WTC11 (cell line): ENCODE measurements around the gene NFIC. TPM values are rescaled to one million over a fixed set of nuclear protein-coding genes. Genes with fewer than 3 reads are reported as not detected.
A peak's percentile ranks its signal among the peaks of the same experiment; 100 is the strongest.

Experiments
- ATAC-seq: fragments of 200-7000 bp; cut with Tn5 transposase; 2 replicates; pipeline ENCODE4 v1.10.0; 2021; ENCODE audit warnings: mild to moderate bottlenecking, moderate library complexity
- CTCF ChIA-PET: fragments of 300-600 bp; sonication (Branson Sonifier 250); formaldehyde crosslinking; loops from one replicate; lab custom pipeline; 2021; ENCODE audit warnings: antibody characterized with exemption; lab: Charles Lee
- POLR2A ChIA-PET: fragments of 350-600 bp; sonication (Branson Sonifier 250); formaldehyde crosslinking; loops from one replicate; lab custom pipeline; 2021; ENCODE audit warnings: antibody characterized with exemption; lab: Charles Lee
- DNase-seq: peaks from one replicate; pipeline ENCODE4 v3.0.0; 2021; ENCODE audit warnings: low spot score
- H3K27ac Mint-ChIP-seq: 2 replicates; pipeline ENCODE4 v1.8.0; 2021; ENCODE audit warnings: mixed read lengths
- H3K27me3 Mint-ChIP-seq: 2 replicates; pipeline ENCODE4 v1.8.0; 2021; ENCODE audit warnings: low read depth, mild to moderate bottlenecking, moderate library complexity, mixed read lengths
- H3K36me3 Mint-ChIP-seq: 2 replicates; pipeline ENCODE4 v1.8.0; 2021; ENCODE audit warnings: mixed read lengths
- H3K4me1 Mint-ChIP-seq: 2 replicates; pipeline ENCODE4 v1.8.0; 2022; ENCODE audit warnings: mixed read lengths
- H3K4me3 Mint-ChIP-seq: 2 replicates; pipeline ENCODE4 v1.8.0; 2021; ENCODE audit warnings: mild to moderate bottlenecking, moderate library complexity, mixed read lengths
- H3K9me3 Mint-ChIP-seq: 2 replicates; pipeline ENCODE4 v1.8.0; 2021; ENCODE audit warnings: mixed read lengths
- CREB1 ChIP-seq: sonication (generic); formaldehyde crosslinking; IDR thresholded peaks from 2 replicates; pipeline ENCODE4 v1.8.0; 2023; ENCODE audit warnings: mild to moderate bottlenecking, missing genetic modification reagents
- FOXJ3 ChIP-seq: sonication (generic); formaldehyde crosslinking; IDR thresholded peaks from 2 replicates; pipeline ENCODE4 v1.9.0; 2021; ENCODE audit warnings: missing genetic modification reagents, mild to moderate bottlenecking, borderline replicate concordance
- FOXK1 ChIP-seq: sonication (generic); formaldehyde crosslinking; IDR thresholded peaks from 2 replicates; pipeline ENCODE4 v1.8.0; 2022; ENCODE audit warnings: mild to moderate bottlenecking, moderate library complexity, missing genetic modification reagents
- GTF2I ChIP-seq: fragments of 250-450 bp; sonication (Bioruptor Pico); conservative IDR thresholded peaks from 2 replicates; pipeline ENCODE4 v1.4.0; 2021; ENCODE audit warnings: mild to moderate bottlenecking
- NFATC4 ChIP-seq: fragments of 250-450 bp; sonication (Bioruptor Pico); IDR thresholded peaks from 2 replicates; pipeline ENCODE4 v1.9.0; 2021; ENCODE audit warnings: mild to moderate bottlenecking
- ZNF138 ChIP-seq: sonication (generic); formaldehyde crosslinking; conservative IDR thresholded peaks from 2 replicates; pipeline ENCODE4 v1.8.1; 2022; ENCODE audit warnings: mild to moderate bottlenecking, moderate library complexity, missing genetic modification reagents
- ZNF317 ChIP-seq: sonication (generic); formaldehyde crosslinking; IDR thresholded peaks from 2 replicates; pipeline ENCODE4 v1.8.1; 2023; ENCODE audit warnings: low read depth, mild to moderate bottlenecking, moderate library complexity, missing genetic modification reagents, borderline replicate concordance
- total RNA-seq: library from RNA; stranded (reverse); gene quantifications from 3 replicates; pipeline ENCODE4 v1.2.3, GENCODE V29; 2021
- TF ChIP-seq, protein P1 (sequence below): fragments of 200-600 bp; IDR thresholded peaks from 2 replicates; pipeline ENCODE4 v1.8.0; 2022; ENCODE audit warnings: antibody characterized with exemption
- TF ChIP-seq, protein P2 (sequence below): fragments of 250-450 bp; sonication (Bioruptor Pico); IDR thresholded peaks from 2 replicates; pipeline ENCODE4 v1.9.0; 2021; ENCODE audit warnings: mild to moderate bottlenecking
- TF ChIP-seq, protein P3 (sequence below): sonication (generic); formaldehyde crosslinking; IDR thresholded peaks from 2 replicates; pipeline ENCODE4 v1.8.1; 2023; ENCODE audit warnings: mild to moderate bottlenecking, missing genetic modification reagents
- TF ChIP-seq, protein P4 (sequence below): sonication (generic); formaldehyde crosslinking; IDR thresholded peaks from 2 replicates; pipeline ENCODE4 v1.8.0; 2022; ENCODE audit warnings: mild to moderate bottlenecking, missing genetic modification reagents
- TF ChIP-seq, protein P5 (sequence below): sonication (generic); formaldehyde crosslinking; IDR thresholded peaks from 2 replicates; pipeline ENCODE4 v1.8.1; 2023; ENCODE audit warnings: mild to moderate bottlenecking, missing genetic modification reagents, borderline replicate concordance
- TF ChIP-seq, protein P6 (sequence below): fragments of 250-450 bp; sonication (Bioruptor Pico); IDR thresholded peaks from 2 replicates; pipeline ENCODE4 v1.9.0; 2021; ENCODE audit warnings: mild to moderate bottlenecking, borderline replicate concordance
- TF ChIP-seq, protein P7 (sequence below): sonication (generic); formaldehyde crosslinking; IDR thresholded peaks from 2 replicates; pipeline ENCODE4 v1.8.0; 2022; ENCODE audit warnings: mild to moderate bottlenecking, missing genetic modification reagents

The NFIC gene
- total RNA-seq, 1 experiment from 2014 or later = 3.5 TPM

DNA sequence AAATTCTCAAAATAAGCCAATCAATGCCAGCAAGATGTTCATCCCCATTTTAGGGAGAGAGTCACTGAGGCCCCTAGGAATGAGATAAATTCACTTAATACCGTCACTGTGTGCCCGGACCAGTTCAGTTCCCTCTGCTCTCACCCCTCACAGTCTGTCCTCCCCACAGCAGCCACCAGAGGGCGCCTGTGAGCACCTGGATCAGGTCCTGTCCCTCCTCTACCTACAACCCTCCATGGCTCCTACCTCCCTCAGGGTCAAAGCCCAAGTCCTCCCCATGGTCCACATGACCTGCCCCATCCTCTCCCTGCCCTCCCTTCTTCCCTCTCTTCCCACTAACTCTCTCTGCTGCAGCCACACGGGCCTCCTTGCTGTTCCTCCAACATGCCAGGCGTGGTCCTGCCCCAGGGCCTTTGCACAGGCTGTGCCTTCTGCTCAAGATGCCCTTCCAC, 42.0 kb upstream of the NFIC start (continued):
- TF ChIP-seq, protein P1, sequence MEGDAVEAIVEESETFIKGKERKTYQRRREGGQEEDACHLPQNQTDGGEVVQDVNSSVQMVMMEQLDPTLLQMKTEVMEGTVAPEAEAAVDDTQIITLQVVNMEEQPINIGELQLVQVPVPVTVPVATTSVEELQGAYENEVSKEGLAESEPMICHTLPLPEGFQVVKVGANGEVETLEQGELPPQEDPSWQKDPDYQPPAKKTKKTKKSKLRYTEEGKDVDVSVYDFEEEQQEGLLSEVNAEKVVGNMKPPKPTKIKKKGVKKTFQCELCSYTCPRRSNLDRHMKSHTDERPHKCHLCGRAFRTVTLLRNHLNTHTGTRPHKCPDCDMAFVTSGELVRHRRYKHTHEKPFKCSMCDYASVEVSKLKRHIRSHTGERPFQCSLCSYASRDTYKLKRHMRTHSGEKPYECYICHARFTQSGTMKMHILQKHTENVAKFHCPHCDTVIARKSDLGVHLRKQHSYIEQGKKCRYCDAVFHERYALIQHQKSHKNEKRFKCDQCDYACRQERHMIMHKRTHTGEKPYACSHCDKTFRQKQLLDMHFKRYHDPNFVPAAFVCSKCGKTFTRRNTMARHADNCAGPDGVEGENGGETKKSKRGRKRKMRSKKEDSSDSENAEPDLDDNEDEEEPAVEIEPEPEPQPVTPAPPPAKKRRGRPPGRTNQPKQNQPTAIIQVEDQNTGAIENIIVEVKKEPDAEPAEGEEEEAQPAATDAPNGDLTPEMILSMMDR = peak; percentile 75
- TF ChIP-seq, protein P2, sequence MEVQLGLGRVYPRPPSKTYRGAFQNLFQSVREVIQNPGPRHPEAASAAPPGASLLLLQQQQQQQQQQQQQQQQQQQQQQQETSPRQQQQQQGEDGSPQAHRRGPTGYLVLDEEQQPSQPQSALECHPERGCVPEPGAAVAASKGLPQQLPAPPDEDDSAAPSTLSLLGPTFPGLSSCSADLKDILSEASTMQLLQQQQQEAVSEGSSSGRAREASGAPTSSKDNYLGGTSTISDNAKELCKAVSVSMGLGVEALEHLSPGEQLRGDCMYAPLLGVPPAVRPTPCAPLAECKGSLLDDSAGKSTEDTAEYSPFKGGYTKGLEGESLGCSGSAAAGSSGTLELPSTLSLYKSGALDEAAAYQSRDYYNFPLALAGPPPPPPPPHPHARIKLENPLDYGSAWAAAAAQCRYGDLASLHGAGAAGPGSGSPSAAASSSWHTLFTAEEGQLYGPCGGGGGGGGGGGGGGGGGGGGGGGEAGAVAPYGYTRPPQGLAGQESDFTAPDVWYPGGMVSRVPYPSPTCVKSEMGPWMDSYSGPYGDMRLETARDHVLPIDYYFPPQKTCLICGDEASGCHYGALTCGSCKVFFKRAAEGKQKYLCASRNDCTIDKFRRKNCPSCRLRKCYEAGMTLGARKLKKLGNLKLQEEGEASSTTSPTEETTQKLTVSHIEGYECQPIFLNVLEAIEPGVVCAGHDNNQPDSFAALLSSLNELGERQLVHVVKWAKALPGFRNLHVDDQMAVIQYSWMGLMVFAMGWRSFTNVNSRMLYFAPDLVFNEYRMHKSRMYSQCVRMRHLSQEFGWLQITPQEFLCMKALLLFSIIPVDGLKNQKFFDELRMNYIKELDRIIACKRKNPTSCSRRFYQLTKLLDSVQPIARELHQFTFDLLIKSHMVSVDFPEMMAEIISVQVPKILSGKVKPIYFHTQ (CRISPR knock-in tag) = no peak
- TF ChIP-seq CREB1 (CRISPR knock-in tag) = no peak

DNA sequence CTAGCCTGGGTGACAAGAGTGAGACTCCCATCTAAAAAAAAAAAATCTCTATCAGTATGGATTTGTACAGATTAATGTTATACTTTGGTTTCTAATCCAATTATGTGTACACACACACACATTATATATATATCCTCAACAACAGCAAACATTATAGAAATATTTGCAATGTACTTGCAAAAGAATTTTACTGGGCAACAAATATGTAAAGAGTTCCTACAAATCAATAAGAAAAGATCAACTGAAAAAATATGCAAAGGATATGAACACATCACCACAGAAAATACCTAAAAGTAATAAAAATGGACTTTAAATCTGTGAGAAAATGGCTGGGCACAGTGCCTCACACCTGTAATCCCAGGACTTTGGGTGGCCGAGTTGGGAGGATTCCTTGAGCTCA, 40.9 kb upstream of the NFIC start:
- TF ChIP-seq GTF2I (CRISPR knock-in tag) (no peak), NFATC4 (no peak), ZNF317 (CRISPR knock-in tag) (no peak), FOXJ3 (CRISPR knock-in tag) (no peak), FOXK1 (CRISPR knock-in tag) (no peak), ZNF138 (CRISPR knock-in tag) (no peak)
- TF ChIP-seq, protein P3, sequence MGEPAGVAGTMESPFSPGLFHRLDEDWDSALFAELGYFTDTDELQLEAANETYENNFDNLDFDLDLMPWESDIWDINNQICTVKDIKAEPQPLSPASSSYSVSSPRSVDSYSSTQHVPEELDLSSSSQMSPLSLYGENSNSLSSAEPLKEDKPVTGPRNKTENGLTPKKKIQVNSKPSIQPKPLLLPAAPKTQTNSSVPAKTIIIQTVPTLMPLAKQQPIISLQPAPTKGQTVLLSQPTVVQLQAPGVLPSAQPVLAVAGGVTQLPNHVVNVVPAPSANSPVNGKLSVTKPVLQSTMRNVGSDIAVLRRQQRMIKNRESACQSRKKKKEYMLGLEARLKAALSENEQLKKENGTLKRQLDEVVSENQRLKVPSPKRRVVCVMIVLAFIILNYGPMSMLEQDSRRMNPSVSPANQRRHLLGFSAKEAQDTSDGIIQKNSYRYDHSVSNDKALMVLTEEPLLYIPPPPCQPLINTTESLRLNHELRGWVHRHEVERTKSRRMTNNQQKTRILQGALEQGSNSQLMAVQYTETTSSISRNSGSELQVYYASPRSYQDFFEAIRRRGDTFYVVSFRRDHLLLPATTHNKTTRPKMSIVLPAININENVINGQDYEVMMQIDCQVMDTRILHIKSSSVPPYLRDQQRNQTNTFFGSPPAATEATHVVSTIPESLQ (CRISPR knock-in tag) = no peak
- TF ChIP-seq, protein P4, sequence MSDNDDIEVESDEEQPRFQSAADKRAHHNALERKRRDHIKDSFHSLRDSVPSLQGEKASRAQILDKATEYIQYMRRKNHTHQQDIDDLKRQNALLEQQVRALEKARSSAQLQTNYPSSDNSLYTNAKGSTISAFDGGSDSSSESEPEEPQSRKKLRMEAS (CRISPR knock-in tag) = no peak
- TF ChIP-seq, protein P5, sequence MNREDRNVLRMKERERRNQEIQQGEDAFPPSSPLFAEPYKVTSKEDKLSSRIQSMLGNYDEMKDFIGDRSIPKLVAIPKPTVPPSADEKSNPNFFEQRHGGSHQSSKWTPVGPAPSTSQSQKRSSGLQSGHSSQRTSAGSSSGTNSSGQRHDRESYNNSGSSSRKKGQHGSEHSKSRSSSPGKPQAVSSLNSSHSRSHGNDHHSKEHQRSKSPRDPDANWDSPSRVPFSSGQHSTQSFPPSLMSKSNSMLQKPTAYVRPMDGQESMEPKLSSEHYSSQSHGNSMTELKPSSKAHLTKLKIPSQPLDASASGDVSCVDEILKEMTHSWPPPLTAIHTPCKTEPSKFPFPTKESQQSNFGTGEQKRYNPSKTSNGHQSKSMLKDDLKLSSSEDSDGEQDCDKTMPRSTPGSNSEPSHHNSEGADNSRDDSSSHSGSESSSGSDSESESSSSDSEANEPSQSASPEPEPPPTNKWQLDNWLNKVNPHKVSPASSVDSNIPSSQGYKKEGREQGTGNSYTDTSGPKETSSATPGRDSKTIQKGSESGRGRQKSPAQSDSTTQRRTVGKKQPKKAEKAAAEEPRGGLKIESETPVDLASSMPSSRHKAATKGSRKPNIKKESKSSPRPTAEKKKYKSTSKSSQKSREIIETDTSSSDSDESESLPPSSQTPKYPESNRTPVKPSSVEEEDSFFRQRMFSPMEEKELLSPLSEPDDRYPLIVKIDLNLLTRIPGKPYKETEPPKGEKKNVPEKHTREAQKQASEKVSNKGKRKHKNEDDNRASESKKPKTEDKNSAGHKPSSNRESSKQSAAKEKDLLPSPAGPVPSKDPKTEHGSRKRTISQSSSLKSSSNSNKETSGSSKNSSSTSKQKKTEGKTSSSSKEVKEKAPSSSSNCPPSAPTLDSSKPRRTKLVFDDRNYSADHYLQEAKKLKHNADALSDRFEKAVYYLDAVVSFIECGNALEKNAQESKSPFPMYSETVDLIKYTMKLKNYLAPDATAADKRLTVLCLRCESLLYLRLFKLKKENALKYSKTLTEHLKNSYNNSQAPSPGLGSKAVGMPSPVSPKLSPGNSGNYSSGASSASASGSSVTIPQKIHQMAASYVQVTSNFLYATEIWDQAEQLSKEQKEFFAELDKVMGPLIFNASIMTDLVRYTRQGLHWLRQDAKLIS (CRISPR knock-in tag) = no peak
- TF ChIP-seq, protein P6, sequence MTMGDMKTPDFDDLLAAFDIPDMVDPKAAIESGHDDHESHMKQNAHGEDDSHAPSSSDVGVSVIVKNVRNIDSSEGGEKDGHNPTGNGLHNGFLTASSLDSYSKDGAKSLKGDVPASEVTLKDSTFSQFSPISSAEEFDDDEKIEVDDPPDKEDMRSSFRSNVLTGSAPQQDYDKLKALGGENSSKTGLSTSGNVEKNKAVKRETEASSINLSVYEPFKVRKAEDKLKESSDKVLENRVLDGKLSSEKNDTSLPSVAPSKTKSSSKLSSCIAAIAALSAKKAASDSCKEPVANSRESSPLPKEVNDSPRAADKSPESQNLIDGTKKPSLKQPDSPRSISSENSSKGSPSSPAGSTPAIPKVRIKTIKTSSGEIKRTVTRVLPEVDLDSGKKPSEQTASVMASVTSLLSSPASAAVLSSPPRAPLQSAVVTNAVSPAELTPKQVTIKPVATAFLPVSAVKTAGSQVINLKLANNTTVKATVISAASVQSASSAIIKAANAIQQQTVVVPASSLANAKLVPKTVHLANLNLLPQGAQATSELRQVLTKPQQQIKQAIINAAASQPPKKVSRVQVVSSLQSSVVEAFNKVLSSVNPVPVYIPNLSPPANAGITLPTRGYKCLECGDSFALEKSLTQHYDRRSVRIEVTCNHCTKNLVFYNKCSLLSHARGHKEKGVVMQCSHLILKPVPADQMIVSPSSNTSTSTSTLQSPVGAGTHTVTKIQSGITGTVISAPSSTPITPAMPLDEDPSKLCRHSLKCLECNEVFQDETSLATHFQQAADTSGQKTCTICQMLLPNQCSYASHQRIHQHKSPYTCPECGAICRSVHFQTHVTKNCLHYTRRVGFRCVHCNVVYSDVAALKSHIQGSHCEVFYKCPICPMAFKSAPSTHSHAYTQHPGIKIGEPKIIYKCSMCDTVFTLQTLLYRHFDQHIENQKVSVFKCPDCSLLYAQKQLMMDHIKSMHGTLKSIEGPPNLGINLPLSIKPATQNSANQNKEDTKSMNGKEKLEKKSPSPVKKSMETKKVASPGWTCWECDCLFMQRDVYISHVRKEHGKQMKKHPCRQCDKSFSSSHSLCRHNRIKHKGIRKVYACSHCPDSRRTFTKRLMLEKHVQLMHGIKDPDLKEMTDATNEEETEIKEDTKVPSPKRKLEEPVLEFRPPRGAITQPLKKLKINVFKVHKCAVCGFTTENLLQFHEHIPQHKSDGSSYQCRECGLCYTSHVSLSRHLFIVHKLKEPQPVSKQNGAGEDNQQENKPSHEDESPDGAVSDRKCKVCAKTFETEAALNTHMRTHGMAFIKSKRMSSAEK (CRISPR knock-in tag) = no peak
- TF ChIP-seq, protein P7, sequence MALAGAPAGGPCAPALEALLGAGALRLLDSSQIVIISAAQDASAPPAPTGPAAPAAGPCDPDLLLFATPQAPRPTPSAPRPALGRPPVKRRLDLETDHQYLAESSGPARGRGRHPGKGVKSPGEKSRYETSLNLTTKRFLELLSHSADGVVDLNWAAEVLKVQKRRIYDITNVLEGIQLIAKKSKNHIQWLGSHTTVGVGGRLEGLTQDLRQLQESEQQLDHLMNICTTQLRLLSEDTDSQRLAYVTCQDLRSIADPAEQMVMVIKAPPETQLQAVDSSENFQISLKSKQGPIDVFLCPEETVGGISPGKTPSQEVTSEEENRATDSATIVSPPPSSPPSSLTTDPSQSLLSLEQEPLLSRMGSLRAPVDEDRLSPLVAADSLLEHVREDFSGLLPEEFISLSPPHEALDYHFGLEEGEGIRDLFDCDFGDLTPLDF (CRISPR knock-in tag) = no peak
- ChIA-PET CTCF (interaction anchor here (0.6 to 6.7 kb wide), 2 partner anchors 10 to 160 kb away, joined by 3 to 32 read pairs; no protein-coding TSS in a partner anchor), POLR2A (no interaction called here)
- Mint-ChIP-seq H3K27me3 (peaks cover 8% of the 10 kb centered on the region; the same call in 1 of the 2 replicates), H3K4me1 (no peaks in the 10 kb centered on the region), H3K9me3 (no peaks in the 10 kb centered on the region; the same call in 1 of the 2 replicates), H3K4me3 (no peak overlapping the region), H3K36me3 (no peaks in the 10 kb centered on the region), H3K27ac (no peak overlapping the region)
- ATAC-seq (no peak), DNase-seq (no peak)
